Neural progenitor cell (in vitro differentiated cells): ENCODE results near the gene NFU1.

ENCODE experiments used
- CTCF ChIP-seq: fragments of 200-600 bp; sonication (generic); IDR thresholded peaks from 2 replicates; pipeline ENCODE4 v1.5.1; 2017; ENCODE audit warnings: antibody characterized with exemption, mild to moderate bottlenecking
- EZH2 ChIP-seq: fragments of 200-600 bp; sonication (generic); IDR thresholded peaks from 2 replicates; pipeline ENCODE4 v1.6.1; 2017; ENCODE audit warnings: antibody characterized with exemption, mild to moderate bottlenecking, moderate library complexity
- EZH2phosphoT487 ChIP-seq: fragments of 200-600 bp; sonication (generic); IDR thresholded peaks from 2 replicates; pipeline ENCODE4 v1.6.1; 2017; ENCODE audit warnings: antibody characterized with exemption

- TF ChIP-seq CTCF (no peak), EZH2 (no peak), EZH2phosphoT487 (no peak)
Observed at GRCh38 chr2:69359371-69359770, 77.9 kb downstream of the NFU1 start.
